Stimulated activated CD4-positive, alpha-beta T cell treated with anti-CD3 and anti-CD28 coated beads, Interleukin-12 subunit alpha, Interleukin-12 subunit beta, amount 100 ng/mL, for 24 hours (primary cell): ENCODE measurements around the gene BCL11A.

ENCODE experiments used
- DNase-seq, 2 experiments: peaks; one replicate each; pipeline ENCODE4 v3.0.0-alpha.2; 2020; ENCODE audit warnings: low read depth in 2 of 2

BCL11A gene

GRCh38 chr2:60463249-60463648 is 90.2 kb downstream of the BCL11A start:
- no peak for DNase-seq

- no peak for DNase-seq
These were observed 91.9 kb downstream of the BCL11A start for GRCh38 chr2:60461421-60462108.

GRCh38 chr2:60460577-60461420 is 92.7 kb downstream of the BCL11A start:
- no peak for DNase-seq

- no peak for DNase-seq
These were observed 93.6 kb downstream of the BCL11A start for GRCh38 chr2:60459851-60460250.

- no peak for DNase-seq
These were observed 97.2 kb downstream of the BCL11A start for GRCh38 chr2:60456115-60456770.

GRCh38 chr2:60453872-60454271 is 99.6 kb downstream of the BCL11A start:
- no peak for DNase-seq

- DNase-seq: no peak
These were observed 100.2 kb downstream of the BCL11A start for GRCh38 chr2:60453301-60453700.

- DNase-seq: no peak
These were observed 103.0 kb downstream of the BCL11A start for GRCh38 chr2:60450488-60450887.

- no peak for DNase-seq
These were observed 105.5 kb downstream of the BCL11A start for GRCh38 chr2:60447943-60448342.

- no peak for DNase-seq
These were observed 106.8 kb downstream of the BCL11A start for GRCh38 chr2:60446413-60447267.

GRCh38 chr2:60445684-60446179 is 107.7 kb downstream of the BCL11A start:
- DNase-seq: no peak

GRCh38 chr2:60442608-60443007 is 110.8 kb downstream of the BCL11A start:
- DNase-seq: no peak

GRCh38 chr2:60441800-60442199 is 111.7 kb downstream of the BCL11A start:
- no peak for DNase-seq

- DNase-seq: no peak
These were observed 112.7 kb downstream of the BCL11A start for GRCh38 chr2:60440767-60441163.

GRCh38 chr2:60440079-60440766 is 113.2 kb downstream of the BCL11A start:
- no peak for DNase-seq

- DNase-seq: no peak
These were observed 114.1 kb downstream of the BCL11A start for GRCh38 chr2:60439219-60439974.

- no peak for DNase-seq
These were observed 114.8 kb downstream of the BCL11A start for GRCh38 chr2:60438653-60439052.

GRCh38 chr2:60438131-60438530 is 115.3 kb downstream of the BCL11A start:
- DNase-seq: no peak

- no peak for DNase-seq
These were observed 116.3 kb downstream of the BCL11A start for GRCh38 chr2:60437080-60437696.
